SK-N-SH treated with all-trans-retinoic acid at 6 μM for 48 hours (cell line): Measurements from ENCODE around the gene GRK3.

Source experiments
- ARNTL ChIP-seq: fragments of 450-650 bp; formaldehyde crosslinking; IDR thresholded peaks from 2 replicates; pipeline ENCODE4 v1.5.0; 2020; ENCODE audit warnings: low read depth, mild to moderate bottlenecking, moderate library complexity, borderline replicate concordance
- CREB5 ChIP-seq: fragments of 250-450 bp; sonication (Bioruptor Pico); IDR thresholded peaks from 2 replicates; pipeline ENCODE4 v1.5.1; 2020; ENCODE audit warnings: low read depth, mild to moderate bottlenecking, moderate library complexity
- ESRRG ChIP-seq: fragments of 250-450 bp; sonication (Bioruptor Pico); IDR thresholded peaks from 2 replicates; pipeline ENCODE4 v1.6.1; 2021; ENCODE audit warnings: mild to moderate bottlenecking
- GLIS3 ChIP-seq: fragments of 250-450 bp; sonication (Bioruptor Pico); IDR thresholded peaks from 2 replicates; pipeline ENCODE4 v1.5.0; 2020; ENCODE audit warnings: mild to moderate bottlenecking, moderate library complexity
- SNAI2 ChIP-seq: fragments of 250-450 bp; sonication (Bioruptor Pico); IDR thresholded peaks from 2 replicates; pipeline ENCODE4 v1.5.0; 2020; ENCODE audit warnings: mild to moderate bottlenecking, moderate library complexity
- TCF4 ChIP-seq: fragments of 250-450 bp; sonication (Bioruptor Pico); IDR thresholded peaks from 2 replicates; pipeline ENCODE4 v1.8.0; 2021; ENCODE audit warnings: mild to moderate bottlenecking, moderate library complexity, borderline replicate concordance
- TOX ChIP-seq: fragments of 250-450 bp; sonication (Bioruptor Pico); IDR thresholded peaks from 2 replicates; pipeline ENCODE4 v1.8.0; 2021; ENCODE audit warnings: mild to moderate bottlenecking, moderate library complexity, borderline replicate concordance
- ZC3H10 ChIP-seq: fragments of 250-450 bp; sonication (Bioruptor Pico); IDR thresholded peaks from 2 replicates; pipeline ENCODE4 v1.5.1; 2021; ENCODE audit warnings: mild to moderate bottlenecking, moderate library complexity
- ZNF565 ChIP-seq: fragments of 450-650 bp; formaldehyde crosslinking; conservative IDR thresholded peaks from 2 replicates; pipeline ENCODE4 v1.5.0; 2020; ENCODE audit warnings: low read depth, mild to moderate bottlenecking, moderate library complexity
- ZNF70 ChIP-seq: fragments of 450-650 bp; formaldehyde crosslinking; IDR thresholded peaks from 2 replicates; pipeline ENCODE4 v1.5.0; 2020; ENCODE audit warnings: mild to moderate bottlenecking, moderate library complexity
- ZNF8 ChIP-seq: fragments of 450-650 bp; formaldehyde crosslinking; IDR thresholded peaks from 2 replicates; pipeline ENCODE4 v1.5.0; 2020; ENCODE audit warnings: mild to moderate bottlenecking, moderate library complexity
- TF ChIP-seq, protein P1 (sequence below): fragments of 250-450 bp; sonication (Bioruptor Pico); IDR thresholded peaks from 2 replicates; pipeline ENCODE4 v1.8.0; 2020; ENCODE audit warnings: mild to moderate bottlenecking, moderate library complexity, borderline replicate concordance

DNA sequence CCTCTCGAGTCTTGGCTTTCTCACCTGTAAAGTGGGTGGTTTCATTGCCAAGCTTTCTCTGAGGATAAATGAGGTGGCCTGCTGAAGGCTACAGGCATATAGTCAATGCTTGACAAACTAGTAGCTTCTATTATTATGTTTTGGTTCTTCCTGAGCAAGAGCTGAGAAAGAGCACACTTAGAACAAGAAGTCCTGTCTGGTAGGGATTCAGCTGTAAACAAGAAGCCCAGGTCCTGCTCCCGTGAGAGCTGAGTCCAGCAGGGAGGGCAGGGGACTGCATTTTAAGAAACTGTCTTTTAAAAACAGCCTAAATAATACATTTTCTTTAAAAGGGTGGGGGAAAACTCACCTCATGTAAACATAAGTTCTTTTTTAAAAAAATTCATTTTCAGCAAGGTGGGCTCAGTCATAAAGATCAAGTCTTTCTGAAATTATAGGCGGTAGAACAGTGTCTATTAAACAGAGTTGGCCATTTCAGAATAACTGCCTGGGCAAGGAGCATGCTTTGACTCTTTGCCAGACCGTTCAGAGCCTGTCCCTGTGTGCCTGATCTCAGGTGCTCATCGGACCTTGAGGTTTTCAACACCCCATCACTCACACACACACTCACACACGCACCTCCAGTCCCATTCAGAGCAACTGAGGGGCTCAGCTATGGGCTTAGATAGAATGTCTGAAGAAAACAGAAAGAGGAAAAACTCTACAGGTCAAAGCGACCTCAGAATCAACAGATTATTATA, 148.4 kb downstream of the GRK3 start:
- TF ChIP-seq ZNF565 (CRISPR knock-in tag) (no peak), ARNTL (CRISPR knock-in tag) (no peak), GLIS3 (CRISPR knock-in tag) (no peak), TCF4 (CRISPR knock-in tag) (no peak), ESRRG (CRISPR knock-in tag) (no peak), ZNF70 (CRISPR knock-in tag) (no peak), ZC3H10 (no peak), CREB5 (CRISPR knock-in tag) (no peak), SNAI2 (CRISPR knock-in tag) (no peak), TOX (CRISPR knock-in tag) (no peak), ZNF8 (no peak)
- TF ChIP-seq, protein P1, sequence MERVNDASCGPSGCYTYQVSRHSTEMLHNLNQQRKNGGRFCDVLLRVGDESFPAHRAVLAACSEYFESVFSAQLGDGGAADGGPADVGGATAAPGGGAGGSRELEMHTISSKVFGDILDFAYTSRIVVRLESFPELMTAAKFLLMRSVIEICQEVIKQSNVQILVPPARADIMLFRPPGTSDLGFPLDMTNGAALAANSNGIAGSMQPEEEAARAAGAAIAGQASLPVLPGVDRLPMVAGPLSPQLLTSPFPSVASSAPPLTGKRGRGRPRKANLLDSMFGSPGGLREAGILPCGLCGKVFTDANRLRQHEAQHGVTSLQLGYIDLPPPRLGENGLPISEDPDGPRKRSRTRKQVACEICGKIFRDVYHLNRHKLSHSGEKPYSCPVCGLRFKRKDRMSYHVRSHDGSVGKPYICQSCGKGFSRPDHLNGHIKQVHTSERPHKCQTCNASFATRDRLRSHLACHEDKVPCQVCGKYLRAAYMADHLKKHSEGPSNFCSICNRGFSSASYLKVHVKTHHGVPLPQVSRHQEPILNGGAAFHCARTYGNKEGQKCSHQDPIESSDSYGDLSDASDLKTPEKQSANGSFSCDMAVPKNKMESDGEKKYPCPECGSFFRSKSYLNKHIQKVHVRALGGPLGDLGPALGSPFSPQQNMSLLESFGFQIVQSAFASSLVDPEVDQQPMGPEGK = no peak
